Sigmoid colon (tissue), 4 donors: ENCODE measurements around the gene RASL11A.

Experiments
- CTCF ChIP-seq, 4 experiments: fragments of 450-650 bp in 3 of 4; fragments of 200-600 bp in 1 of 4; IDR thresholded peaks; one replicate each; pipeline ENCODE4 v1.5.1; 2016 to 2019; ENCODE audit warnings: antibody characterized with exemption in 4 of 4, mild to moderate bottlenecking in 3 of 4, moderate library complexity in 2 of 4
- EP300 ChIP-seq, 4 donors: sonication (generic); formaldehyde crosslinking; IDR thresholded peaks; one replicate each; pipeline ENCODE4 v1.6.1; 2017; ENCODE audit warnings: antibody characterized with exemption in 4 of 4
- POLR2A ChIP-seq, 2 donors: fragments of 450-650 bp; IDR thresholded peaks; one replicate each; pipeline ENCODE4 v1.6.1; 2016; ENCODE audit warnings: antibody characterized with exemption in 2 of 2, mild to moderate bottlenecking in 2 of 2, moderate library complexity in 2 of 2
- POLR2AphosphoS5 ChIP-seq, 4 donors: sonication (generic); formaldehyde crosslinking; IDR thresholded peaks; one replicate each; pipeline ENCODE4 v1.6.1; 2017; ENCODE audit warnings: antibody characterized with exemption in 4 of 4

GRCh38 chr13:27313770-27314169, 43.1 kb downstream of the RASL11A start:
- TF ChIP-seq POLR2AphosphoS5 (IDR thresholded peaks at IDR 0.05) = no peak
- no peak for TF ChIP-seq POLR2A (IDR thresholded peaks at IDR 0.05)
- TF ChIP-seq CTCF (IDR thresholded peaks at IDR 0.05) = no peak
- TF ChIP-seq EP300 (IDR thresholded peaks at IDR 0.05) = no peak
